AG04450 (cell line): ENCODE data around the gene AUH. TPM values are rescaled to one million over a fixed set of nuclear protein-coding genes. Genes with fewer than 3 reads are reported as not detected.

ENCODE experiments used
- CTCF ChIA-PET: fragments of 300-600, 350-600 bp; formaldehyde crosslinking; extraction: SDS; loops from one replicate; lab custom pipeline; 2022; ENCODE audit warnings: antibody characterized with exemption, inconsistent platforms; lab: Charles Lee
- POLR2A ChIA-PET: fragments of 350-600 bp; formaldehyde crosslinking; extraction: SDS; loops from one replicate; lab custom pipeline; 2021; ENCODE audit warnings: antibody characterized with exemption, inconsistent platforms; lab: Yijun Ruan, JAX
- DNase-seq: peaks from one replicate; pipeline ENCODE4 v3.0.0-alpha.2; 2011; ENCODE audit warnings: low read depth, low spot score
- H3K27ac ChIP-seq: one replicate; pipeline ENCODE4 v1.5.1; 2012; ENCODE audit warnings: low read depth, low read length, control low read depth
- H3K27me3 ChIP-seq: one replicate; pipeline ENCODE4 v1.6.0; 2012; ENCODE audit warnings: low read length; ENCODE audit not compliant: control insufficient read depth, insufficient read depth
- H3K4me3 ChIP-seq: 2 replicates; pipeline ENCODE4 v1.5.1; 2011; ENCODE audit warnings: mild to moderate bottlenecking, low read depth, low read length, control low read depth
- H3K9me3 ChIP-seq: 2 replicates; pipeline ENCODE4 v1.5.1; 2012; ENCODE audit warnings: low read length; ENCODE audit not compliant: control insufficient read depth, insufficient read depth
- polyA plus RNA-seq: library from polyadenylated mRNA; depleted of rRNA; stranded (reverse); fragments of >200 nt; gene quantifications from 2 replicates; pipeline ENCODE4 v1.2.3, GENCODE V29; 2011
- TF ChIP-seq, protein P1 (sequence below): IDR thresholded peaks from 2 replicates; pipeline ENCODE4 v1.5.1; 2011; ENCODE audit warnings: low read depth, low read length, control low read depth, inconsistent platforms

The AUH gene
- polyA plus RNA-seq, 1 experiment = 9.1 TPM

DNA sequence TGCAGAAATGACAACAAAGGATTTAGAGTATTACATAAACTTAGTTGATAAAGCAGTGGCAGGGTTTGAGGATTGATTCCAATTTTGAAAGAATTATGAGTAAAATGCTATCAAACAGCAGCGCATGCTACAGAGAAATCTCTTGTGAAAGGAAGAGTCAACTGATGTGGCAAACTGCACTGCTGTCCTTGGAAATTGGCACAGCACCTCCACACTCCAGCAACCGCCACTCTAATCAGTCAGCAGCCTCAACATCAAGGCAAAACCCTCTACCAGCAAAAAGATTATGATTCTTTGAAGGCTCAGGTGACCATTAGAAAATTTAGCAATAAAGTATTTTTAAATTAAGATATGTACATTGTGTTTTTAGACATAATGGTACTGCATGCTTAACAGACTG is 66.4 kb downstream of the AUH start:
- TF ChIP-seq, protein P1, sequence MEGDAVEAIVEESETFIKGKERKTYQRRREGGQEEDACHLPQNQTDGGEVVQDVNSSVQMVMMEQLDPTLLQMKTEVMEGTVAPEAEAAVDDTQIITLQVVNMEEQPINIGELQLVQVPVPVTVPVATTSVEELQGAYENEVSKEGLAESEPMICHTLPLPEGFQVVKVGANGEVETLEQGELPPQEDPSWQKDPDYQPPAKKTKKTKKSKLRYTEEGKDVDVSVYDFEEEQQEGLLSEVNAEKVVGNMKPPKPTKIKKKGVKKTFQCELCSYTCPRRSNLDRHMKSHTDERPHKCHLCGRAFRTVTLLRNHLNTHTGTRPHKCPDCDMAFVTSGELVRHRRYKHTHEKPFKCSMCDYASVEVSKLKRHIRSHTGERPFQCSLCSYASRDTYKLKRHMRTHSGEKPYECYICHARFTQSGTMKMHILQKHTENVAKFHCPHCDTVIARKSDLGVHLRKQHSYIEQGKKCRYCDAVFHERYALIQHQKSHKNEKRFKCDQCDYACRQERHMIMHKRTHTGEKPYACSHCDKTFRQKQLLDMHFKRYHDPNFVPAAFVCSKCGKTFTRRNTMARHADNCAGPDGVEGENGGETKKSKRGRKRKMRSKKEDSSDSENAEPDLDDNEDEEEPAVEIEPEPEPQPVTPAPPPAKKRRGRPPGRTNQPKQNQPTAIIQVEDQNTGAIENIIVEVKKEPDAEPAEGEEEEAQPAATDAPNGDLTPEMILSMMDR = no peak
- no peak overlapping the region for H3K27ac ChIP-seq
- no peak for DNase-seq
- no peaks in the 10 kb centered on the region for H3K27me3 ChIP-seq
- no peak overlapping the region for H3K4me3 ChIP-seq
- ChIA-PET CTCF (no interaction called here), POLR2A (no interaction called here)
- no peaks in the 10 kb centered on the region for H3K9me3 ChIP-seq

DNA sequence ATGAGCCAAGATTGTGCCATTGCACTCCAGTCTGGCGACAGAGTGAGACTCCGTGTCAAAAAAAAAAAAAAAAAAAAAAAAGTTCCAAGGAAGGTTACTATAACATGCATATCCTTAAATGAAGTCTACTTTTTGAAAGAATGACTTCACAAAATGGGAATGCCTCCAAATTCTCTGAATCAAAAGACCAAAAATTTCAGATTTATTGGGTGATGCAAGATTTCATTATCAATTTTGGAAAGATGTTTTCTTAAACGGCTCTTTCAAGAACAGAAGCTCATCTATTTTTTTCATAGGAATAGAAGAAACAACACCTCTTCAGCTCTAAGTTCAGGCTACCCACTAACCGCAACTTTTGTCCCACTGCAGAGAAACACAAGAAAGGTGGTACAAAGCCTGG is 69.9 kb downstream of the AUH start:
- Histone ChIP-seq H3K27ac (no peak overlapping the region), H3K9me3 (no peaks in the 10 kb centered on the region), H3K4me3 (no peak overlapping the region), H3K27me3 (no peaks in the 10 kb centered on the region)
- TF ChIP-seq, protein P1 = no peak
- no peak for DNase-seq
- ChIA-PET POLR2A (no interaction called here), CTCF (interaction anchor here (0.7 kb wide), 1 partner anchor 136 kb away, joined by 4 read pairs; no protein-coding TSS in a partner anchor)

DNA sequence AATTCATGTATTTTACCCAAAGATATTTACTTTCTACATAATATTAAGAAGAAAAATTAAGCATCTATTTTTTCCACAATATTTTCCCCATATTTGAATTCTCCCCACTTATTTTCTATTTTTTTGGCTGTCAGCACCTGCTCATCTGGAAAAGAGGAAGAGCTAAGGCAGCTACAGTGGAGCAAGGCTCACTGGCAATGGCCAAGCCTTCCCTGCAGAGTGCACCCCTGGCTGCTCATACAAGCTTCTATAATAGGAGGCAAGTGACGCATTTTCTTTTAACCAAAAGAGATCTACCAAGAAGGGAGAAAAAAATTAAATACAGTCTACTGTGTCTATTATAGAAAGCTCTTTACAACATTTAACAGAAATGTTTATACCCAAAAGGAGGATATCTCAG is 72.5 kb downstream of the AUH start:
- DNase-seq = no peak
- TF ChIP-seq, protein P1 = no peak
- Histone ChIP-seq H3K27ac (no peak overlapping the region), H3K4me3 (no peak overlapping the region), H3K27me3 (no peaks in the 10 kb centered on the region), H3K9me3 (no peaks in the 10 kb centered on the region)
- ChIA-PET CTCF (interaction anchor here (0.9 kb wide), 1 partner anchor 10 kb away, joined by 3 read pairs; no protein-coding TSS in a partner anchor), POLR2A (no interaction called here)

DNA sequence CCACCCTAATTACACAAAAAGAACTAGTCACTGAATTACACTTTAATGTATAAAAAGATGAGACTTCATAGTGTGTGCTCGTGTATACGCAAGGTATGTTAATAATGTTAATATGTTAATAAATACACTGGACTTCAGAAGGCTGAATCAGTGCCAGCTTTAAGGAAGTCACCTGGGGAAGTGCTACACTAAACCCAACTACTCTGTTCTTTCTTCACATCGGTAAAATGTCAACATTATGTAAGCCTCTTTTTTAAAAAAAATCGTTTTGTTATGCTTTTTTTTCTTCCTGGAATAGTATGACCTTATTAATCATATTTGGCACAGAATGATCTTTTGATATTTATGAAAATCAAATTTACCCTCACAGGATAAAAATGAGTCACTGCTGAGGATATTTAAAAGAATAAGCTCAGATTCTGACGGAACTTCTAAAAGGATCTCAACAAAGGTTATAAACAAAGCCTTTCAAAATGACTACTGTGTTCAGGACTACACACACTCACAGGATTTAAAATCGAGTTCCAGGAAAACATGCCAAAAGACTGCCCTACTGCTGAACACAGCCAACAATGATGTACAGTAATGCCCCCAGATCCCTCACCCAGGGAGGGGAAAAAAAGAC is 75.9 kb downstream of the AUH start:
- Histone ChIP-seq H3K27me3 (no peaks in the 10 kb centered on the region), H3K4me3 (no peak overlapping the region), H3K9me3 (no peaks in the 10 kb centered on the region), H3K27ac (no peak overlapping the region)
- DNase-seq = no peak
- POLR2A ChIA-PET = no interaction called here
- CTCF ChIA-PET = no interaction called here
- TF ChIP-seq, protein P1 = no peak

DNA sequence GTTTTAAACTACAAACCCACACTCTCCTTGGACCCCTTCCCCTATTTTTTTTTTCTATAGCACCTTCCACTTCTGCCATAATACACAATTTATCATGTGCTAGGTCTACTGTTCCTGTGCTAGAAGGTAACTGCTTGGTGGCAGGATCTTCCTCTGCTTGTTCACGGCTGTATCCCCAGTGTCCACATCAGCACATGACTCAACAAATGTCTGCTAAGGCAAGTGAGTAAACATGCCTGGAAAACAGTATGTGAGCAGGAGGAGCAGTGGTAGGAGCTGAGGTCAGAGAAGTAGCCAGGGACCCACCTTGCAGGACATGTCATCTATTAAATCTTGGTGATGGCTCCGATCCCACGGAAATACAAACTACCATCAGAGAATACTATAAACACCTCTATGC is 79.4 kb downstream of the AUH start:
- Histone ChIP-seq H3K4me3 (no peak overlapping the region), H3K9me3 (no peaks in the 10 kb centered on the region), H3K27ac (no peak overlapping the region), H3K27me3 (no peaks in the 10 kb centered on the region)
- POLR2A ChIA-PET = no interaction called here
- TF ChIP-seq, protein P1 = no peak
- CTCF ChIA-PET = no interaction called here
- DNase-seq = no peak
